ENCODE results near the gene CHCHD3. TPM values are rescaled to one million over a fixed set of nuclear protein-coding genes. Genes with fewer than 3 reads are reported as not detected.

The CHCHD3 gene
- polyA plus RNA-seq, 3 donors: 30.5 to 56.7 (median 48.8) TPM

DNA sequence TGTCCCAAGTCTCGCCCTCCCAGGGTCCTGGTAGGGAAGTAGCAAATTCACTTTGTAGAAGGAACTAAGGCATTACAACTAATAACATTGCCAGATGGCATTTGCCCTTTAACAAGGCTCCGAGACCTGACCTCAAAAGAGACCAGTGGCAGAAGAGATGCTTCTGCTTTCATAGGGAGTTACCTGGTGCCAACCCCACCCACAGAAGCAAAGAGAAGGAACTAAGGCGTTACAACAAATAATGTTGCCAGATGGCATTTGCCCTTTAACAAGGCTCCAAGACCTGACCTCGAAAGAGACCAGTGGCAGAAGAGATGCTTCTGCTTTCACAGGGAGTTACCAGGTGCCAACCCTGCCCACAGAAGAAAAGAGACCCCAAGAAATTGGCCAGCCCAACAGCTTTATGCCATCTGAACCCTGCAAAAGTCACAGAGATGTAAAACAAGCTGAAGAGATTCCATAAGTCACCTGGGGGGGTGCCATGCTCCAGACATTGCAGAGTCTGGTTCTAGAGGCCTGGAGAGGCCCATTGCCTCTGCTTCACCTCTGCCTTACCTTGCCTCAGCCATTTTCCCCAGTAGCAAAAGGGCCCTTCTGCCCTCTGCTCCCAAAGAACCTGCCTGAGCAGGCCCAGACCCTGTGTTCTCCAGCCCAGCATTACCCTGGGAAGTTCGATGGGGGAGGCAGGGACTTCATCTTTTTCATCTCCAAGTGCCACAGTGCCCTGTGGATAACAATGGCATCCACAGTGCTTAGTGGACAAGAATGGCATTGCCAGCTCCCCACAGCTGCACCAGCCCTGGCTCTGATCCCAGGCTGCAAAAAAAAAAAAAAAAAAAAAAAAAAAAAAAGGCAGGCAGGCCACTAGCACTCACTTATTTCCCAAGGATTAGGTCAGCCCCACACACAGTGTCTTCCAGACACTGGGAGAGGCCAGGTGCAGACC is 326.1 kb downstream of the CHCHD3 start:
- intact Hi-C loops (cut with micrococcal nuclease): no loop called here
- H2AFZ ChIP-seq (ENCODE audit: insufficient read depth, low read depth, low read length, poor library complexity, severe bottlenecking): no peak overlapping the region
- no peak for DNase-seq
- peaks cover 0 to 5% (median 0%) of the 10 kb centered on the region in 7 donors for H3K9me3 Mint-ChIP-seq
- H3K27me3 ChIP-seq (ENCODE audit: control insufficient read depth in 2 of 2, insufficient read depth in 2 of 2, low read length in 2 of 2): no peaks in the 10 kb centered on the region
- H3K9ac ChIP-seq (ENCODE audit: insufficient read depth, low read length, poor library complexity, severe bottlenecking): no peak overlapping the region
- no peak overlapping the region for H3K4me3 Mint-ChIP-seq
- H3K4me2 ChIP-seq (replicated peaks; ENCODE audit: extremely low read depth, low read length, poor library complexity, severe bottlenecking): no peak overlapping the region
- TF ChIP-seq, protein P1, sequence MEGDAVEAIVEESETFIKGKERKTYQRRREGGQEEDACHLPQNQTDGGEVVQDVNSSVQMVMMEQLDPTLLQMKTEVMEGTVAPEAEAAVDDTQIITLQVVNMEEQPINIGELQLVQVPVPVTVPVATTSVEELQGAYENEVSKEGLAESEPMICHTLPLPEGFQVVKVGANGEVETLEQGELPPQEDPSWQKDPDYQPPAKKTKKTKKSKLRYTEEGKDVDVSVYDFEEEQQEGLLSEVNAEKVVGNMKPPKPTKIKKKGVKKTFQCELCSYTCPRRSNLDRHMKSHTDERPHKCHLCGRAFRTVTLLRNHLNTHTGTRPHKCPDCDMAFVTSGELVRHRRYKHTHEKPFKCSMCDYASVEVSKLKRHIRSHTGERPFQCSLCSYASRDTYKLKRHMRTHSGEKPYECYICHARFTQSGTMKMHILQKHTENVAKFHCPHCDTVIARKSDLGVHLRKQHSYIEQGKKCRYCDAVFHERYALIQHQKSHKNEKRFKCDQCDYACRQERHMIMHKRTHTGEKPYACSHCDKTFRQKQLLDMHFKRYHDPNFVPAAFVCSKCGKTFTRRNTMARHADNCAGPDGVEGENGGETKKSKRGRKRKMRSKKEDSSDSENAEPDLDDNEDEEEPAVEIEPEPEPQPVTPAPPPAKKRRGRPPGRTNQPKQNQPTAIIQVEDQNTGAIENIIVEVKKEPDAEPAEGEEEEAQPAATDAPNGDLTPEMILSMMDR (IDR thresholded peaks at IDR 0.05): no peak
- peaks cover 0 to 5% (median 0%) of the 10 kb centered on the region in 3 donors for H3K27me3 Mint-ChIP-seq (ENCODE audit: low read depth in 3 of 3)
- no peaks in the 10 kb centered on the region for H3K36me3 Mint-ChIP-seq
- H4K20me1 ChIP-seq (ENCODE audit: insufficient read depth, low read length): no peaks in the 10 kb centered on the region
- 80% methylated on average over 4 of the region's 5 CpGs for WGBS (ENCODE audit: insufficient coverage)
- no peaks in the 10 kb centered on the region for H3K79me2 ChIP-seq (ENCODE audit: insufficient read depth, low read length)
- no peaks in the 10 kb centered on the region for H3K9me3 ChIP-seq (replicated peaks in 1 of 2; ENCODE audit: control insufficient read depth in 1 of 2, insufficient read depth in 1 of 2, low read length in 2 of 2)
- H3K27ac Mint-ChIP-seq: peak overlapping the region in 1 of 7 donors; percentile 33
- H3K4me3 ChIP-seq (replicated peaks in 1 of 3; ENCODE audit: low read depth in 2 of 3, low read length in 3 of 3): no peak overlapping the region
- H3K27ac ChIP-seq (ENCODE audit: low read depth in 1 of 2, low read length in 2 of 2): no peak overlapping the region
- H3K36me3 ChIP-seq (replicated peaks in 1 of 2; ENCODE audit: control insufficient read depth in 1 of 2, insufficient read depth in 2 of 2, low read length in 2 of 2): no peaks in the 10 kb centered on the region
- peaks cover 7% of the 10 kb centered on the region for H3K4me1 Mint-ChIP-seq
- H3K4me1 ChIP-seq (ENCODE audit: control insufficient read depth in 1 of 2, insufficient read depth in 2 of 2, low read length in 2 of 2): peaks cover 0 to 10% of the 10 kb centered on the region in 2 donors

GRCh38 chr7:132752431-132752830 is 329.5 kb downstream of the CHCHD3 start:
- Histone ChIP-seq H3K4me1 (ENCODE audit: control insufficient read depth in 1 of 2, insufficient read depth in 2 of 2, low read length in 2 of 2) (no peaks in the 10 kb centered on the region), H3K4me3 (replicated peaks in 1 of 3; ENCODE audit: low read depth in 2 of 3, low read length in 3 of 3) (no peak overlapping the region), H3K9ac (ENCODE audit: insufficient read depth, low read length, poor library complexity, severe bottlenecking) (no peak overlapping the region), H3K4me2 (replicated peaks; ENCODE audit: extremely low read depth, low read length, poor library complexity, severe bottlenecking) (no peak overlapping the region), H3K36me3 (replicated peaks in 1 of 2; ENCODE audit: control insufficient read depth in 1 of 2, insufficient read depth in 2 of 2, low read length in 2 of 2) (no peaks in the 10 kb centered on the region), H3K27ac (ENCODE audit: low read depth in 1 of 2, low read length in 2 of 2) (no peak overlapping the region), H2AFZ (ENCODE audit: insufficient read depth, low read depth, low read length, poor library complexity, severe bottlenecking) (no peak overlapping the region), H4K20me1 (ENCODE audit: insufficient read depth, low read length) (no peaks in the 10 kb centered on the region), H3K9me3 (replicated peaks in 1 of 2; ENCODE audit: control insufficient read depth in 1 of 2, insufficient read depth in 1 of 2, low read length in 2 of 2) (no peaks in the 10 kb centered on the region), H3K27me3 (ENCODE audit: control insufficient read depth in 2 of 2, insufficient read depth in 2 of 2, low read length in 2 of 2) (no peaks in the 10 kb centered on the region), H3K79me2 (ENCODE audit: insufficient read depth, low read length) (no peaks in the 10 kb centered on the region)
- Mint-ChIP-seq H3K36me3 (no peaks in the 10 kb centered on the region), H3K4me1 (no peaks in the 10 kb centered on the region), H3K9me3 (peaks cover 0 to 8% (median 2%) of the 10 kb centered on the region in 7 donors), H3K27me3 (ENCODE audit: low read depth in 3 of 3) (peaks cover 2 to 7% (median 2%) of the 10 kb centered on the region in 3 donors), H3K4me3 (no peak overlapping the region), H3K27ac (no peak overlapping the region)
- no peak for DNase-seq
- WGBS (ENCODE audit: insufficient coverage): no CpG with 5 or more reads among the region's 2 CpGs
- TF ChIP-seq, protein P1 (IDR thresholded peaks at IDR 0.05): no peak
- intact Hi-C loops (cut with micrococcal nuclease): no loop called here
